HepG2 (cell line): ENCODE measurements around the gene ASNS. TPM values are rescaled to one million over a fixed set of nuclear protein-coding genes. Genes with fewer than 3 reads are reported as not detected.

ENCODE experiments used
- ATAC-seq: fragments of 200-7000 bp; cut with Tn5 transposase; 3 replicates; pipeline ENCODE4 v1.9.1; 2020; ENCODE audit warnings: mild to moderate bottlenecking, moderate library complexity
- BruUV-seq: library from RNA; stranded (reverse); fragments of 400-500 nt; replicated peaks from 2 replicates; lab custom pipeline; 2021; lab: Mats Ljungman, UMichigan
- CTCF ChIA-PET: fragments of 300-600 bp; formaldehyde crosslinking; extraction: SDS; loops from one replicate; lab custom pipeline; 2021; ENCODE audit warnings: low total read pairs, inconsistent platforms, low intra/inter-chr PET ratio; lab: Yijun Ruan, JAX
- POLR2A ChIA-PET: fragments of 350-600 bp; sonication (Branson Sonifier 250); formaldehyde crosslinking; loops from one replicate; lab custom pipeline; 2020; ENCODE audit warnings: antibody characterized with exemption, inconsistent platforms; lab: Yijun Ruan, JAX
- DNase-seq: peaks from one replicate; pipeline ENCODE4 v3.0.0-alpha.2; 2015; ENCODE audit warnings: low spot score
- FAIRE-seq: peaks from 3 replicates; lab custom pipeline; 2011; peaks lifted over from hg19 to GRCh38; lab: Jason Lieb, UNC
- H2AFZ ChIP-seq: one replicate; pipeline ENCODE4 v1.6.1; 2011; ENCODE audit warnings: low read length, inconsistent platforms
- H3K27ac ChIP-seq: fragments of 300-600 bp; 3 replicates; pipeline ENCODE4 v1.8.0; 2011; ENCODE audit warnings: mixed run types, mild to moderate bottlenecking, mixed read lengths, low read length, inconsistent platforms; ENCODE audit not compliant: insufficient read depth; ENCODE audit errors: extremely low read length
- H3K27me3 ChIP-seq, 2 experiments: fragments of 200-600 bp in 1 of 2; 2 replicates in 1 of 2; 3 replicates in 1 of 2; pipeline versions ENCODE4 v1.6.0 to v1.8.0; 2011; ENCODE audit warnings: low read length in 2 of 2, mild to moderate bottlenecking in 2 of 2, moderate library complexity in 2 of 2, inconsistent platforms in 1 of 2; ENCODE audit not compliant: insufficient read depth in 2 of 2, control insufficient read depth in 1 of 2
- H3K36me3 ChIP-seq, 2 experiments: fragments of 200-600 bp in 1 of 2; replicated peaks in 1 of 2; 2 replicates in 1 of 2; 3 replicates in 1 of 2; pipeline versions ENCODE4 v1.5.1 to v1.8.0; 2011; ENCODE audit warnings: low read length in 2 of 2, inconsistent platforms in 1 of 2; ENCODE audit not compliant: insufficient read depth in 2 of 2, control insufficient read depth in 1 of 2
- H3K4me1 ChIP-seq: 2 replicates; pipeline ENCODE4 v1.5.1; 2012; ENCODE audit warnings: low read length, inconsistent platforms; ENCODE audit not compliant: insufficient read depth
- H3K4me2 ChIP-seq: 2 replicates; pipeline ENCODE4 v1.6.0; 2011; ENCODE audit warnings: low read depth, low read length, inconsistent platforms
- H3K4me3 ChIP-seq, 3 experiments: fragments of 200-600 bp in 1 of 3; sonication (generic), shearing (Covaris generic) in 1 of 3; replicated peaks in 1 of 3; 2 replicates each; pipeline ENCODE4 v1.5.1; 2011 to 2016; ENCODE audit warnings: low read length in 3 of 3, inconsistent platforms in 2 of 3, low read depth in 2 of 3, mild to moderate bottlenecking in 2 of 3, control low read depth in 1 of 3, mixed read lengths in 1 of 3; ENCODE audit not compliant: insufficient read depth in 1 of 3
- H3K79me2 ChIP-seq: one replicate; pipeline ENCODE4 v1.6.1; 2011; ENCODE audit warnings: low read length, inconsistent platforms; ENCODE audit not compliant: insufficient read depth
- H3K9ac ChIP-seq: 2 replicates; pipeline ENCODE4 v1.6.0; 2011; ENCODE audit warnings: mild to moderate bottlenecking, low read depth, low read length, inconsistent platforms; ENCODE audit not compliant: insufficient read depth
- H3K9me3 ChIP-seq: 2 replicates; pipeline ENCODE4 v1.5.1; 2012; ENCODE audit warnings: mild to moderate bottlenecking, low read length
- H4K20me1 ChIP-seq: 2 replicates; pipeline ENCODE4 v1.6.0; 2011; ENCODE audit warnings: inconsistent platforms, mild to moderate bottlenecking, low read length, moderate library complexity; ENCODE audit not compliant: insufficient read depth
- ONECUT2 ChIP-seq: sonication (generic); formaldehyde crosslinking; IDR thresholded peaks from 2 replicates; pipeline ENCODE4 v1.4.0; 2020; ENCODE audit warnings: missing genetic modification reagents
- PHF8 ChIP-seq: sonication (generic); formaldehyde crosslinking; IDR thresholded peaks from 2 replicates; pipeline ENCODE4 v1.5.0; 2020; ENCODE audit warnings: missing genetic modification reagents
- ZBTB3 ChIP-seq: sonication (generic); formaldehyde crosslinking; IDR thresholded peaks from 2 replicates; pipeline ENCODE4 v1.4.0; 2020; ENCODE audit warnings: low read depth, mild to moderate bottlenecking, moderate library complexity, missing genetic modification reagents, borderline replicate concordance
- ZNF850 ChIP-seq: sonication (generic); formaldehyde crosslinking; conservative IDR thresholded peaks from 2 replicates; pipeline ENCODE4 v1.9.0; 2021; ENCODE audit warnings: mild to moderate bottlenecking, missing genetic modification reagents
- WGBS: methylation state at CpG from one replicate; pipeline ENCODE4 v1.1.6; 2017; ENCODE audit warnings: low lambda C conversion rate; 5-methylcytosine and 5-hydroxymethylcytosine counted together
- in situ Hi-C: cut with HindIII; loops from 2 replicates; pipeline ENCODE4 v1.10.0; 2017; ENCODE audit warnings: low pct_unique_long_range_greater_than_20kb; ENCODE audit not compliant: extremely low pct_ligation_motif_present
- intact Hi-C: fragments of 100-400 bp; cut with micrococcal nuclease; formaldehyde crosslinking; loops from one replicate; pipeline ENCODE4 v1.10.0; 2022; ENCODE audit not compliant: unreplicated experiment
- polyA plus RNA-seq, 8 experiments: library from polyadenylated mRNA; depleted of rRNA in 3 of 8; stranded (reverse) in 7 of 8; unstranded in 1 of 8; fragments of >200 nt; fragmentation: Illumina TruSeq in 4 of 8; extraction: Trizol in 4 of 8; gene quantifications; 2 replicates each; pipeline versions ENCODE4 v1.2.1 to v1.2.3, GENCODE V29; 2011 to 2016; ENCODE audit warnings: low read depth in 4 of 8, missing spikeins in 1 of 8, mixed read lengths in 1 of 8; ENCODE audit not compliant: insufficient read depth in 1 of 8
- total RNA-seq, 5 experiments: library from RNA; depleted of rRNA; stranded (reverse); fragments of >200 nt; fragmentation: Illumina TruSeq; extraction: Trizol; gene quantifications; 2 replicates each; pipeline ENCODE4 v1.2.3, GENCODE V29; 2016; ENCODE audit warnings: low read depth in 1 of 5

Gene ASNS
- total and polyA plus RNA-seq, 2 of the 13 experiments (the other 11 are each of a cell fraction or from before 2014, with no cell fraction given), result 55.0 to 75.1 TPM

DNA sequence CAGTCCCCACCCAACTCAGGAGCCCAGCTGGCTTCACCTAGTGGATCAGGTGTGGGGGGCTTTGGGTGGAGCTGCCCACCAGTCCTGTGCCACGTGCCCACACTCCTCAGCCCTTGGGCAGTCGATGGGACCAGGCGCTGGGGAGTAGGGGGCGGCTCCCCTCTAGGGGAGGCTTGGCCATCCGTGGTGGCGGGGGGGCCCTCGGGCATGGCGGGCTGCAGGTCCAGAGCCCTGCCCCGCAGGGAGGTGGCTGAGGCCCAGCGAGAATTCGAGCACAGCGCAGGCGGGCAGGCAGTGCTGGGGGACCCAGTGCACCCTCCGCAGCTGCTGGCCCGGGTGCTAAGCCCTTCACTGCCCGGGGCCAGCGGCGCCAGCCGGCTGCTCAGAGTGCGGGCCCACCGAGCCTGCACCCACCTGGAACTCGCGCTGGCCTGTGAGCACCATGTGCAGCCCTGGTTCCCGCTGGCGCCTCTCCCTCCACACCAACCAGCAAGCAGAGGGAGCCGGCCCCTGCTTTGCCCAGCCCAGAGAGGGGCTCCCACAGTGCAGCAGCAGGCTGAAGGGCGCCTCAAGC, 29.3 kb downstream of the ASNS start:
- Histone ChIP-seq H3K4me3 (no peak overlapping the region), H3K9ac (no peak overlapping the region), H2AFZ (no peak overlapping the region), H3K36me3 (no peaks in the 10 kb centered on the region), H4K20me1 (no peaks in the 10 kb centered on the region), H3K79me2 (no peaks in the 10 kb centered on the region), H3K4me2 (no peak overlapping the region), H3K27me3 (no peaks in the 10 kb centered on the region), H3K4me1 (peaks cover 7% of the 10 kb centered on the region; the same call in 1 of the 2 replicates), H3K27ac (no peak overlapping the region), H3K9me3 (no peaks in the 10 kb centered on the region)
- no TSS peak for BruUV-seq
- DNase-seq, result no peak
- ChIA-PET POLR2A (no interaction called here), CTCF (no interaction called here)
- intact Hi-C loops, result loop anchor here (10.0 kb wide), 1 partner anchor 172 kb away; no protein-coding TSS in a partner anchor
- 76% methylated on average over 5 of the region's 27 CpGs for WGBS
- in situ Hi-C loops, result loop anchor here (10.0 to 25.0 kb wide), 2 partner anchors 728 to 1931 kb away; partner anchors contain the start of gene SDHAF3
- no peak for ATAC-seq
- FAIRE-seq, result no peak
- TF ChIP-seq ZNF850 (CRISPR knock-in tag), result 0 out of 2 replicates have a peak, but pooled peaks have one; percentile 45
- TF ChIP-seq ONECUT2 (CRISPR knock-in tag), result no peak
- TF ChIP-seq ZBTB3 (CRISPR knock-in tag), result no peak

DNA sequence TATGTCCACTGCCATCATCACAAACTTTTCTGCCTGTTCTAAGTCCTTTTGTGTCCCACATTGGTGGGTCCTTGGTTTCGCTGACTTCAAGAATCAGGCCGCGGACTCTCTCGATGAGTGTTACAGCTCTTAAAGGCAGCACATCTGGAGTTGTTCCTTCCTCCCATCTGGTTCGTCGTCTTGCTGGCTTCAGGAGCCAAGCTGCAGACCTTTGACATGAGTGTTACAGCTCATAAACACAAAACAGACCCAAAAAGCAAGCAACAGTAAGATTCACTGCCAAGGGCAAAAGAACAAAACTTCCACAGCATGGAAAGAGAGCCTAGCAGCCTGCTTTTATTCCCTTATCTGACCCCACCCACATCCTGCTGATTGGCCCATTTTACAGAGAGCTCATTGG, 30.2 kb downstream of the ASNS start:
- CTCF ChIA-PET, result no interaction called here
- Histone ChIP-seq H4K20me1 (no peaks in the 10 kb centered on the region), H3K9me3 (no peaks in the 10 kb centered on the region), H3K36me3 (no peaks in the 10 kb centered on the region), H2AFZ (no peak overlapping the region), H3K9ac (no peak overlapping the region), H3K4me2 (no peak overlapping the region), H3K27ac (no peak overlapping the region), H3K27me3 (no peaks in the 10 kb centered on the region; a peak in 1 of 5 replicates), H3K4me3 (no peak overlapping the region), H3K4me1 (peaks cover 6% of the 10 kb centered on the region; the same call in 1 of the 2 replicates), H3K79me2 (no peaks in the 10 kb centered on the region)
- POLR2A ChIA-PET, result no interaction called here
- 63% methylated on average over 6 of the region's 6 CpGs for WGBS
- no peak for ATAC-seq
- intact Hi-C loops, result loop anchor here (10.0 kb wide), 1 partner anchor 173 kb away; no protein-coding TSS in a partner anchor
- TF ChIP-seq PHF8 (CRISPR knock-in tag), result no peak
- BruUV-seq, result no TSS peak
- no peak for FAIRE-seq
- in situ Hi-C loops, result loop anchor here (10.0 to 25.0 kb wide), 2 partner anchors 727 to 1930 kb away; partner anchors contain the start of gene SDHAF3
- no peak for DNase-seq
